Fibroblast of lung (primary cell): Measurements from ENCODE around the gene ANK2.

Experiments used
- CTCF ChIP-seq, 2 donors: IDR thresholded peaks in 1 of 2; conservative IDR thresholded peaks in 1 of 2; 1 replicate in 1 of 2; 2 replicates in 1 of 2; pipeline ENCODE4 v1.5.1; 2011 to 2012; ENCODE audit warnings: low read length in 2 of 2, control low read depth in 1 of 2, inconsistent platforms in 1 of 2, low read depth in 1 of 2, mild to moderate bottlenecking in 1 of 2
- EZH2 ChIP-seq: IDR thresholded peaks from 2 replicates; pipeline ENCODE4 v1.5.1; 2012; ENCODE audit warnings: low read length, control low read depth, mild to moderate bottlenecking; ENCODE audit errors: missing control alignments

- no peak for TF ChIP-seq CTCF (conservative IDR thresholded peaks at IDR 0.05 in 1 of 2, IDR thresholded peaks at IDR 0.05 in 1 of 2; ENCODE audit: low read depth in 1 of 2, low read length in 2 of 2)
- no peak for TF ChIP-seq EZH2
Measured at GRCh38 chr4:113336556-113336955, 287.1 kb downstream of the ANK2 start.
